Endothelial cell of umbilical vein (primary cell): Measurements from ENCODE around the gene PTPRZ1. TPM values are rescaled to one million over a fixed set of nuclear protein-coding genes. Genes with fewer than 3 reads are reported as not detected.

Experiments used
- BruUV-seq: library from RNA; stranded (reverse); fragments of 400-500 nt; replicated peaks from 2 replicates; lab custom pipeline; 2021; lab: Mats Ljungman, UMichigan
- CTCF ChIA-PET: fragments of 300-600, 350-600 bp; sonication (Branson Sonifier 250); formaldehyde crosslinking; loops from one replicate; lab custom pipeline; 2021; ENCODE audit warnings: antibody characterized with exemption, inconsistent platforms; lab: Charles Lee
- POLR2A ChIA-PET: fragments of 300-600, 350-600 bp; sonication (Branson Sonifier 250); formaldehyde crosslinking; loops from one replicate; lab custom pipeline; 2021; ENCODE audit warnings: antibody characterized with exemption, inconsistent platforms; lab: Charles Lee
- DNase-seq: peaks from one replicate; pipeline ENCODE4 v3.0.0-alpha.2; 2011; ENCODE audit warnings: low read depth, low spot score
- FAIRE-seq: peaks from 2 replicates; lab custom pipeline; 2011; peaks lifted over from hg19 to GRCh38; lab: Jason Lieb, UNC
- H2AFZ ChIP-seq: 2 replicates; pipeline ENCODE4 v1.6.0; 2012; ENCODE audit warnings: low read depth, low read length, control low read depth, inconsistent platforms
- H3K27ac ChIP-seq: 2 replicates; pipeline ENCODE4 v1.5.1; 2011; ENCODE audit warnings: low read depth, mild to moderate bottlenecking, control low read depth, low read length, moderate library complexity; ENCODE audit not compliant: insufficient read depth
- H3K27me3 ChIP-seq, 2 experiments: 2 replicates each; pipeline versions ENCODE4 v1.6.0 to v1.6.1; 2011; ENCODE audit warnings: low read length in 2 of 2, mixed read lengths in 1 of 2; ENCODE audit not compliant: control insufficient read depth in 2 of 2, insufficient read depth in 2 of 2
- H3K36me3 ChIP-seq, 2 experiments: 2 replicates in 1 of 2; 3 replicates in 1 of 2; pipeline ENCODE4 v1.5.1; 2011; ENCODE audit warnings: low read length in 2 of 2, mild to moderate bottlenecking in 1 of 2, moderate library complexity in 1 of 2; ENCODE audit not compliant: control insufficient read depth in 2 of 2, insufficient read depth in 2 of 2; ENCODE audit errors: extremely low read depth in 1 of 2
- H3K4me1 ChIP-seq: 3 replicates; pipeline ENCODE4 v1.5.1; 2011; ENCODE audit warnings: mild to moderate bottlenecking, low read length; ENCODE audit not compliant: control insufficient read depth, insufficient read depth; ENCODE audit errors: extremely low read depth
- H3K4me2 ChIP-seq: 2 replicates; pipeline ENCODE4 v1.6.1; 2011; ENCODE audit warnings: low read length, control low read depth, mixed read lengths; ENCODE audit not compliant: insufficient read depth
- H3K4me3 ChIP-seq, 3 experiments: fragments of 200-600 bp in 1 of 3; sonication (generic), shearing (Covaris generic) in 1 of 3; replicated peaks in 1 of 3; 2 replicates each; pipeline ENCODE4 v1.5.1; 2011 to 2016; ENCODE audit warnings: control low read depth in 3 of 3, low read length in 3 of 3, mild to moderate bottlenecking in 2 of 3, inconsistent platforms in 1 of 3, low read depth in 1 of 3, moderate library complexity in 1 of 3; ENCODE audit not compliant: insufficient read depth in 1 of 3
- H3K79me2 ChIP-seq: 2 replicates; pipeline ENCODE4 v1.6.0; 2012; ENCODE audit warnings: low read length, inconsistent platforms; ENCODE audit not compliant: control insufficient read depth, insufficient read depth
- H3K9ac ChIP-seq: replicated peaks from 2 replicates; pipeline ENCODE3; 2011; ENCODE audit warnings: low read length, control low read depth; ENCODE audit not compliant: insufficient read depth; ENCODE audit errors: extremely low read depth
- H3K9me1 ChIP-seq: replicated peaks from 3 replicates; pipeline ENCODE4 v1.6.0; 2011; ENCODE audit warnings: mild to moderate bottlenecking, low read length; ENCODE audit not compliant: control insufficient read depth, insufficient read depth; ENCODE audit errors: extremely low read depth
- H3K9me3 ChIP-seq: replicated peaks from 2 replicates; pipeline ENCODE4 v1.5.1; 2012; ENCODE audit warnings: low read length, inconsistent platforms; ENCODE audit not compliant: control insufficient read depth, insufficient read depth
- H4K20me1 ChIP-seq: replicated peaks from 2 replicates; pipeline ENCODE3; 2011; ENCODE audit warnings: mild to moderate bottlenecking, low read length; ENCODE audit not compliant: control insufficient read depth, insufficient read depth; ENCODE audit errors: extremely low read depth
- EZH2 ChIP-seq: IDR thresholded peaks from 2 replicates; pipeline ENCODE4 v1.6.1; 2012; ENCODE audit warnings: borderline replicate concordance, low read depth, mild to moderate bottlenecking, moderate library complexity, low read length, inconsistent platforms; ENCODE audit not compliant: severe bottlenecking
- FOS ChIP-seq: IDR thresholded peaks from 2 replicates; pipeline ENCODE4 v1.6.1; 2011; ENCODE audit warnings: mild to moderate bottlenecking, low read length, moderate library complexity, borderline replicate concordance; ENCODE audit not compliant: insufficient read depth
- GATA2 ChIP-seq: IDR thresholded peaks from 2 replicates; pipeline ENCODE4 v1.7.0; 2011; ENCODE audit warnings: low read depth, mild to moderate bottlenecking, moderate library complexity, mixed read lengths, low read length; ENCODE audit not compliant: insufficient read length, insufficient read depth
- JUN ChIP-seq: IDR thresholded peaks from 2 replicates; pipeline ENCODE4 v1.6.1; 2011; ENCODE audit warnings: borderline replicate concordance, low read depth; ENCODE audit not compliant: insufficient read length, insufficient read depth
- MYC ChIP-seq: IDR thresholded peaks from one replicate; pipeline ENCODE4 v1.6.1; 2011; ENCODE audit warnings: mild to moderate bottlenecking, low read depth, low read length
- POLR2A ChIP-seq: IDR thresholded peaks from 2 replicates; pipeline ENCODE4 v1.6.1; 2012; ENCODE audit warnings: low read depth, mild to moderate bottlenecking, control low read depth, low read length
- POLR2AphosphoS5 ChIP-seq: IDR thresholded peaks from 2 replicates; pipeline ENCODE4 v1.6.1; 2012; ENCODE audit warnings: low read depth, mild to moderate bottlenecking, control low read depth, low read length, moderate library complexity; ENCODE audit not compliant: insufficient read depth
- dilution Hi-C: fragments of 300-500 bp; cut with MboI; formaldehyde crosslinking; loops from one replicate; pipeline ENCODE4 v1.15.0; 2019; ENCODE audit warnings: low sequenced_read_pairs; ENCODE audit not compliant: extremely low pct_ligation_motif_present
- intact Hi-C: fragments of 100-400 bp; cut with micrococcal nuclease; formaldehyde crosslinking; loops from one replicate; pipeline ENCODE4 v1.10.0; 2022
- polyA plus RNA-seq, 4 experiments: library from polyadenylated mRNA; depleted of rRNA in 3 of 4; stranded (reverse) in 3 of 4; unstranded in 1 of 4; fragments of >200 nt; gene quantifications; 2 replicates each; pipeline versions ENCODE4 v1.2.1 to v1.2.3, GENCODE V29; 2011 to 2012; ENCODE audit warnings: missing spikeins in 1 of 4
- total RNA-seq: library from RNA; stranded (reverse); gene quantifications from 2 replicates; pipeline ENCODE4 v1.2.3, GENCODE V29; 2021
- TF ChIP-seq, protein P1 (sequence below): IDR thresholded peaks from 2 replicates; pipeline ENCODE4 v1.6.1; 2011; ENCODE audit not compliant: insufficient read depth, insufficient read length
- TF ChIP-seq, protein P2 (sequence below), 2 donors: IDR thresholded peaks; 1 replicate in 1 of 2; 2 replicates in 1 of 2; pipeline ENCODE4 v1.5.1; 2011; ENCODE audit warnings: low read length in 2 of 2, mild to moderate bottlenecking in 2 of 2, moderate library complexity in 2 of 2, control low read depth in 1 of 2, inconsistent platforms in 1 of 2, low read depth in 1 of 2; ENCODE audit not compliant: insufficient read depth in 1 of 2; ENCODE audit errors: extremely low read depth in 1 of 2

PTPRZ1 gene
- total and polyA plus RNA-seq, 2 donors (not counting 3 experiments of a cell fraction or from before 2014, with no cell fraction given) = 0.07 TPM; not detected in 1

- Histone ChIP-seq H3K4me3 (no peak overlapping the region), H3K9ac (no peak overlapping the region), H3K27ac (no peak overlapping the region), H3K9me3 (no peaks in the 10 kb centered on the region), H4K20me1 (no peaks in the 10 kb centered on the region), H3K36me3 (no peaks in the 10 kb centered on the region), H3K79me2 (no peaks in the 10 kb centered on the region), H3K9me1 (no peaks in the 10 kb centered on the region), H3K27me3 (no peaks in the 10 kb centered on the region), H3K4me2 (no peak overlapping the region), H2AFZ (no peak overlapping the region), H3K4me1 (no peaks in the 10 kb centered on the region)
- no peak for FAIRE-seq
- no TSS peak for BruUV-seq
- TF ChIP-seq, protein P1, sequence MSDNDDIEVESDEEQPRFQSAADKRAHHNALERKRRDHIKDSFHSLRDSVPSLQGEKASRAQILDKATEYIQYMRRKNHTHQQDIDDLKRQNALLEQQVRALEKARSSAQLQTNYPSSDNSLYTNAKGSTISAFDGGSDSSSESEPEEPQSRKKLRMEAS = no peak
- TF ChIP-seq POLR2A (no peak), GATA2 (no peak), POLR2AphosphoS5 (no peak), EZH2 (no peak), FOS (no peak), JUN (no peak), MYC (no peak)
- TF ChIP-seq, protein P2, sequence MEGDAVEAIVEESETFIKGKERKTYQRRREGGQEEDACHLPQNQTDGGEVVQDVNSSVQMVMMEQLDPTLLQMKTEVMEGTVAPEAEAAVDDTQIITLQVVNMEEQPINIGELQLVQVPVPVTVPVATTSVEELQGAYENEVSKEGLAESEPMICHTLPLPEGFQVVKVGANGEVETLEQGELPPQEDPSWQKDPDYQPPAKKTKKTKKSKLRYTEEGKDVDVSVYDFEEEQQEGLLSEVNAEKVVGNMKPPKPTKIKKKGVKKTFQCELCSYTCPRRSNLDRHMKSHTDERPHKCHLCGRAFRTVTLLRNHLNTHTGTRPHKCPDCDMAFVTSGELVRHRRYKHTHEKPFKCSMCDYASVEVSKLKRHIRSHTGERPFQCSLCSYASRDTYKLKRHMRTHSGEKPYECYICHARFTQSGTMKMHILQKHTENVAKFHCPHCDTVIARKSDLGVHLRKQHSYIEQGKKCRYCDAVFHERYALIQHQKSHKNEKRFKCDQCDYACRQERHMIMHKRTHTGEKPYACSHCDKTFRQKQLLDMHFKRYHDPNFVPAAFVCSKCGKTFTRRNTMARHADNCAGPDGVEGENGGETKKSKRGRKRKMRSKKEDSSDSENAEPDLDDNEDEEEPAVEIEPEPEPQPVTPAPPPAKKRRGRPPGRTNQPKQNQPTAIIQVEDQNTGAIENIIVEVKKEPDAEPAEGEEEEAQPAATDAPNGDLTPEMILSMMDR (IDR thresholded peaks at IDR 0.05; ENCODE audit: extremely low read depth in 1 of 2, insufficient read depth in 1 of 2, low read depth in 1 of 2, low read length in 2 of 2) = no peak
- intact Hi-C loops = no loop called here
- CTCF ChIA-PET = interaction anchor here (1.5 kb wide), 1 partner anchor 104 kb away, joined by 4 read pairs; no protein-coding TSS in a partner anchor
- dilution Hi-C loops = no loop called here
- no peak for DNase-seq
- POLR2A ChIA-PET = no interaction called here
Measured at GRCh38 chr7:121890833-121891232, 17.9 kb downstream of the PTPRZ1 start.
